Mesenchymal stem cell (in vitro differentiated cells and primary cell): ENCODE measurements around the gene C1orf167.

Source experiments
- DNase-seq: peaks from one replicate; pipeline ENCODE4 v3.0.0-alpha.2; 2013
- H2AFZ ChIP-seq: one replicate; pipeline ENCODE4 v1.6.1; 2013; ENCODE audit warnings: low read depth, mild to moderate bottlenecking, control low read depth, inconsistent platforms, low read length, moderate library complexity
- H2AK5ac ChIP-seq: 2 replicates; pipeline ENCODE4 v1.6.1; 2013; ENCODE audit warnings: low read length, moderate library complexity, mild to moderate bottlenecking, inconsistent platforms; ENCODE audit not compliant: severe bottlenecking
- H2BK120ac ChIP-seq: one replicate; pipeline ENCODE4 v1.6.1; 2013; ENCODE audit warnings: low read depth, mild to moderate bottlenecking, inconsistent platforms, low read length, moderate library complexity
- H2BK12ac ChIP-seq, 2 experiments: one replicate each; pipeline ENCODE4 v1.6.1; 2013; ENCODE audit warnings: inconsistent platforms in 2 of 2, low read length in 2 of 2, mild to moderate bottlenecking in 2 of 2, moderate library complexity in 2 of 2, control low read depth in 1 of 2
- H2BK15ac ChIP-seq: one replicate; pipeline ENCODE4 v1.6.1; 2013; ENCODE audit warnings: mild to moderate bottlenecking, low read depth, inconsistent platforms; ENCODE audit not compliant: poor library complexity, severe bottlenecking
- H2BK5ac ChIP-seq: 2 replicates; pipeline ENCODE4 v1.6.1; 2013; ENCODE audit warnings: low read depth, mild to moderate bottlenecking, low read length, control low read depth, inconsistent platforms; ENCODE audit not compliant: poor library complexity, severe bottlenecking
- H3K14ac ChIP-seq, 2 experiments: one replicate each; pipeline ENCODE4 v1.6.1; 2013; ENCODE audit warnings: inconsistent platforms in 2 of 2, low read length in 2 of 2, control low read depth in 1 of 2, mild to moderate bottlenecking in 1 of 2, moderate library complexity in 1 of 2
- H3K18ac ChIP-seq, 2 experiments: one replicate each; pipeline ENCODE4 v1.6.1; 2013; ENCODE audit warnings: inconsistent platforms in 2 of 2, low read length in 2 of 2, control low read depth in 1 of 2, low read depth in 1 of 2, mild to moderate bottlenecking in 1 of 2
- H3K23ac ChIP-seq, 2 experiments: one replicate each; pipeline ENCODE4 v1.6.1; 2013; ENCODE audit warnings: inconsistent platforms in 2 of 2, low read length in 2 of 2, mild to moderate bottlenecking in 2 of 2, moderate library complexity in 2 of 2, control low read depth in 1 of 2
- H3K27ac ChIP-seq: 2 replicates; pipeline ENCODE4 v1.5.1; 2013; ENCODE audit warnings: mild to moderate bottlenecking, moderate library complexity, low read length, control low read depth, inconsistent platforms; ENCODE audit not compliant: poor library complexity, severe bottlenecking
- H3K27me3 ChIP-seq, 2 experiments: 2 replicates each; pipeline versions ENCODE4 v1.6.1 to v1.7.0; 2013; ENCODE audit warnings: low read length in 2 of 2, mild to moderate bottlenecking in 2 of 2, moderate library complexity in 2 of 2, control low read depth in 1 of 2, inconsistent platforms in 1 of 2; ENCODE audit not compliant: control insufficient read depth in 1 of 2, insufficient read depth in 1 of 2
- H3K36me3 ChIP-seq, 2 experiments: 2 replicates each; pipeline versions ENCODE4 v1.6.1 to v1.7.0; 2013; ENCODE audit warnings: low read length in 2 of 2, control low read depth in 1 of 2, inconsistent platforms in 1 of 2, low read depth in 1 of 2, mild to moderate bottlenecking in 1 of 2; ENCODE audit not compliant: insufficient read depth in 2 of 2, control insufficient read depth in 1 of 2
- H3K4ac ChIP-seq, 2 experiments: one replicate each; pipeline ENCODE4 v1.6.1; 2013; ENCODE audit warnings: inconsistent platforms in 2 of 2, low read length in 2 of 2, mild to moderate bottlenecking in 2 of 2, moderate library complexity in 2 of 2, control low read depth in 1 of 2, low read depth in 1 of 2
- H3K4me1 ChIP-seq: 2 replicates; pipeline ENCODE4 v1.6.1; 2013; ENCODE audit warnings: low read depth, low read length, control low read depth; ENCODE audit not compliant: control insufficient read depth, insufficient read depth
- H3K4me2 ChIP-seq: 2 replicates; pipeline ENCODE4 v1.6.1; 2013; ENCODE audit warnings: low read length, mild to moderate bottlenecking, inconsistent platforms; ENCODE audit not compliant: poor library complexity, severe bottlenecking
- H3K4me3 ChIP-seq, 2 experiments: 2 replicates each; pipeline versions ENCODE4 v1.5.1 to v1.7.0; 2013; ENCODE audit warnings: low read length in 2 of 2, mild to moderate bottlenecking in 2 of 2, control low read depth in 1 of 2, low read depth in 1 of 2; ENCODE audit not compliant: insufficient read depth in 1 of 2
- H3K79me1 ChIP-seq: replicated peaks from 2 replicates; pipeline ENCODE4 v1.6.1; 2013; ENCODE audit warnings: mild to moderate bottlenecking, control low read depth, low read length, inconsistent platforms; ENCODE audit not compliant: poor library complexity, severe bottlenecking
- H3K9ac ChIP-seq: 2 replicates; pipeline ENCODE4 v1.7.0; 2013; ENCODE audit warnings: mild to moderate bottlenecking, low read length, moderate library complexity
- H3K9me3 ChIP-seq: 2 replicates; pipeline ENCODE4 v1.7.0; 2013; ENCODE audit warnings: mild to moderate bottlenecking, low read length; ENCODE audit not compliant: control insufficient read depth
- H4K8ac ChIP-seq: one replicate; pipeline ENCODE4 v1.6.1; 2013; ENCODE audit warnings: inconsistent platforms, mild to moderate bottlenecking, low read length, moderate library complexity
- H4K91ac ChIP-seq: one replicate; pipeline ENCODE4 v1.6.1; 2013; ENCODE audit warnings: mild to moderate bottlenecking, low read length, inconsistent platforms
- WGBS: methylation state at CpG from one replicate; pipeline ENCODE4 v1.1.7; 2013; ENCODE audit warnings: mixed read lengths; 5-methylcytosine and 5-hydroxymethylcytosine counted together

The C1orf167 gene

GRCh38 chr1:11722538-11722937 lies 39.5 kb upstream of the C1orf167 start:
- Histone ChIP-seq H3K4me2 (no peak overlapping the region), H2AK5ac (no peak overlapping the region), H2AFZ (no peak overlapping the region), H4K8ac (no peak overlapping the region), H3K18ac (no peak overlapping the region), H3K27me3 (peaks cover 29 to 55% of the 10 kb centered on the region in 2 experiments), H3K79me1 (no peaks in the 10 kb centered on the region), H2BK5ac (no peak overlapping the region), H2BK15ac (no peak overlapping the region), H4K91ac (no peak overlapping the region), H3K9me3 (no peaks in the 10 kb centered on the region), H3K23ac (no peak overlapping the region), H3K4me3 (no peak overlapping the region), H3K36me3 (no peaks in the 10 kb centered on the region), H2BK12ac (no peak overlapping the region), H3K9ac (no peak overlapping the region), H3K27ac (no peak overlapping the region), H3K4me1 (peaks cover 3% of the 10 kb centered on the region), H2BK120ac (no peak overlapping the region), H3K4ac (no peak overlapping the region), H3K14ac (no peak overlapping the region)
- no peak for DNase-seq
- WGBS: 93% methylated on average over 2 of the region's 2 CpGs

- no peak overlapping the region for H3K14ac ChIP-seq
- peaks cover 14% of the 10 kb centered on the region for H3K4me1 ChIP-seq
- H2BK120ac ChIP-seq: no peak overlapping the region
- no peak overlapping the region for H2AK5ac ChIP-seq
- peaks cover 0 to 3% of the 10 kb centered on the region in 2 experiments for H3K36me3 ChIP-seq
- H2BK5ac ChIP-seq: no peak overlapping the region
- DNase-seq: no peak
- 70% methylated on average over 5 of the region's 5 CpGs for WGBS
- no peak overlapping the region for H3K23ac ChIP-seq
- H4K91ac ChIP-seq: no peak overlapping the region
- H3K18ac ChIP-seq: no peak overlapping the region
- no peaks in the 10 kb centered on the region for H3K9me3 ChIP-seq
- no peak overlapping the region for H4K8ac ChIP-seq
- no peak overlapping the region for H3K9ac ChIP-seq
- no peak overlapping the region for H3K4ac ChIP-seq
- H3K4me3 ChIP-seq: no peak overlapping the region
- H3K27ac ChIP-seq: no peak overlapping the region
- peaks cover 20 to 38% of the 10 kb centered on the region in 2 experiments for H3K27me3 ChIP-seq
- H2AFZ ChIP-seq: no peak overlapping the region
- H2BK15ac ChIP-seq: no peak overlapping the region
- H3K79me1 ChIP-seq: no peaks in the 10 kb centered on the region
- no peak overlapping the region for H2BK12ac ChIP-seq
- no peak overlapping the region for H3K4me2 ChIP-seq
These were observed 36.4 kb upstream of the C1orf167 start for GRCh38 chr1:11725616-11726015.

DNA sequence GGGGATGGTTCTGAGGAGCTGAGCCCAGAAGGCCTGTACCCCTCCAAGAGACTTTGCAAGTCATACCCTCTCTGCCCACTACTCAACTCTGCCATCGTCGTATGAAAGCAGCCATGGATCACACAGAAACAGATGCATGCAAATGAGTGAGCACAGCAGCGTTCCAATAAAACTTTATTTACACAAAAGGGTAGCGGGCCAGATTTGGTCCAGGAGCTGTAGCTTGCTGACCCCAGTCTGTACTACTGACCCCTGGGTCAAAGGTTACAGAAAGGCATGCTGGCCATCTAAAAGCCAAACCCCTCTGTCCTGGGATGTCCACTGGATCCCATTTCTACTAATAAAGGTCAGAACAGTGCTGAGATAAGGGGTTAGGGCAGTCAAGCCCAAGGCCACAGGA lies 34.9 kb upstream of the C1orf167 start:
- no peak overlapping the region for H3K4ac ChIP-seq
- WGBS: 89% methylated on average over 4 of the region's 4 CpGs
- H3K4me3 ChIP-seq: no peak overlapping the region
- no peak overlapping the region for H3K9ac ChIP-seq
- H3K4me2 ChIP-seq: no peak overlapping the region
- H4K8ac ChIP-seq: no peak overlapping the region
- H3K27me3 ChIP-seq: peaks cover 10 to 25% of the 10 kb centered on the region in 2 experiments
- H2AK5ac ChIP-seq: no peak overlapping the region
- no peak overlapping the region for H3K18ac ChIP-seq
- peaks cover 19% of the 10 kb centered on the region for H3K4me1 ChIP-seq
- no peaks in the 10 kb centered on the region for H3K9me3 ChIP-seq
- H3K79me1 ChIP-seq: no peaks in the 10 kb centered on the region
- H3K14ac ChIP-seq: no peak overlapping the region
- H4K91ac ChIP-seq: no peak overlapping the region
- no peak for DNase-seq
- H2BK15ac ChIP-seq: no peak overlapping the region
- H2BK5ac ChIP-seq: no peak overlapping the region
- H2AFZ ChIP-seq: no peak overlapping the region
- H3K36me3 ChIP-seq: peaks cover 0 to 3% of the 10 kb centered on the region in 2 experiments
- H3K27ac ChIP-seq: no peak overlapping the region
- no peak overlapping the region for H3K23ac ChIP-seq
- no peak overlapping the region for H2BK12ac ChIP-seq
- no peak overlapping the region for H2BK120ac ChIP-seq

GRCh38 chr1:11728126-11728806 lies 33.7 kb upstream of the C1orf167 start:
- Histone ChIP-seq H3K27me3 (peaks cover 6 to 18% of the 10 kb centered on the region in 2 experiments), H3K4ac (no peak overlapping the region), H3K9ac (no peak overlapping the region), H3K4me2 (no peak overlapping the region), H3K79me1 (no peaks in the 10 kb centered on the region), H2AK5ac (no peak overlapping the region), H3K4me3 (no peak overlapping the region), H4K91ac (no peak overlapping the region), H3K4me1 (peaks cover 21% of the 10 kb centered on the region), H3K18ac (no peak overlapping the region), H2BK12ac (peak overlapping the region in 1 of 2 experiments; percentile 23), H2AFZ (no peak overlapping the region), H3K23ac (no peak overlapping the region), H4K8ac (no peak overlapping the region), H3K27ac (no peak overlapping the region), H3K36me3 (peaks cover 0 to 3% of the 10 kb centered on the region in 2 experiments), H2BK120ac (no peak overlapping the region), H3K14ac (no peak overlapping the region), H3K9me3 (no peaks in the 10 kb centered on the region), H2BK15ac (no peak overlapping the region), H2BK5ac (no peak overlapping the region)
- DNase-seq: no peak
- 90% methylated on average over 4 of the region's 4 CpGs for WGBS
